ENCODE data around the gene CUL3. TPM values are rescaled to one million over a fixed set of nuclear protein-coding genes. Genes with fewer than 3 reads are reported as not detected.
"Not testable (repeated sequence)": the region's sequence is repeated elsewhere in the genome, so short reads cannot be mapped to it uniquely, and the experiment has no call there.

CUL3 gene
- 10 to 100 TPM; 29.4 to 65.2 (median 40.3) TPM for polyA plus RNA-seq (ENCODE audit: low read depth in 6 of 6)

GRCh38 chr2:224585211-224586088, at the start of gene CUL3:
Gene CUL3 (minus strand): TSS chr2:224585363. CDS start chr2:224585009, 354 bp downstream.
- no peaks in the 10 kb centered on the region for H3K36me3 Mint-ChIP-seq
- peak within 1 kb of the TSS; percentile 97 to 98 (median 97) for H3K27ac Mint-ChIP-seq
- H3K9me3 Mint-ChIP-seq = no peaks in the 10 kb centered on the region
- H3K4me3 Mint-ChIP-seq = peak within 1 kb of the TSS; percentile 95 to 99 (median 98)
- peak; percentile 78 to 79 for ATAC-seq (ENCODE audit: low read depth in 2 of 2)
- peak; percentile 99 for DNase-seq
- H3K27me3 Mint-ChIP-seq = no peaks in the 10 kb centered on the region
- H3K4me1 Mint-ChIP-seq = peaks cover 22 to 43% (median 25%) of the 10 kb centered on the region in 3 donors

- Mint-ChIP-seq H3K36me3 (no peaks in the 10 kb centered on the region), H3K27me3 (no peaks in the 10 kb centered on the region), H3K9me3 (peaks cover 0 to under 1% (median 0%) of the 10 kb centered on the region in 7 donors), H3K27ac (no peak overlapping the region), H3K4me3 (no peak overlapping the region), H3K4me1 (no peaks in the 10 kb centered on the region)
- ATAC-seq (ENCODE audit: low read depth in 2 of 2) (no peak), DNase-seq (no peak)
Observed at GRCh38 chr2:224630659-224631550, 45.7 kb upstream of the CUL3 start.

- no peak for ATAC-seq (ENCODE audit: low read depth in 2 of 2)
- no peaks in the 10 kb centered on the region for H3K36me3 Mint-ChIP-seq
- H3K27me3 Mint-ChIP-seq = no peaks in the 10 kb centered on the region
Observed at GRCh38 chr2:224628416-224628815, 43.3 kb upstream of the CUL3 start.

GRCh38 chr2:224626735-224627134, 41.6 kb upstream of the CUL3 start:
- Mint-ChIP-seq H3K27ac (peak overlapping the region in 1 of 6 donors; percentile 91), H3K4me3 (no peak overlapping the region), H3K4me1 (no peaks in the 10 kb centered on the region), H3K36me3 (no peaks in the 10 kb centered on the region), H3K27me3 (no peaks in the 10 kb centered on the region), H3K9me3 (peaks cover 0 to 2% (median 0%) of the 10 kb centered on the region in 7 donors)
- DNase-seq (no peak), ATAC-seq (ENCODE audit: low read depth in 2 of 2) (no peak)

More at GRCh38 chr2:224628416-224628815, 43.3 kb upstream of the CUL3 start:
- Mint-ChIP-seq H3K4me1 (no peaks in the 10 kb centered on the region), H3K4me3 (no peak overlapping the region), H3K27ac (peak overlapping the region in 3 of 6 donors; percentile 8 to 49 (median 34)), H3K9me3 (no peaks in the 10 kb centered on the region)
- no peak for DNase-seq

- H3K4me1 Mint-ChIP-seq = no peaks in the 10 kb centered on the region
Observed at GRCh38 chr2:224613543-224614286, 28.6 kb upstream of the CUL3 start.

GRCh38 chr2:224612578-224612977, 27.4 kb upstream of the CUL3 start:
- ATAC-seq (ENCODE audit: low read depth in 2 of 2) (no peak), DNase-seq (no peak)
- H3K4me1 Mint-ChIP-seq = no peaks in the 10 kb centered on the region
- H3K4me3 Mint-ChIP-seq = no peak overlapping the region
- no peaks in the 10 kb centered on the region for H3K9me3 Mint-ChIP-seq
- peaks cover 0 to 5% (median 0%) of the 10 kb centered on the region in 3 donors for H3K27me3 Mint-ChIP-seq
- peak overlapping the region in 1 of 6 donors; percentile 42 for H3K27ac Mint-ChIP-seq
- H3K36me3 Mint-ChIP-seq = no peaks in the 10 kb centered on the region

More at GRCh38 chr2:224613543-224614286, 28.6 kb upstream of the CUL3 start:
- peaks cover 3 to 7% of the 10 kb centered on the region in 2 donors for H3K36me3 Mint-ChIP-seq
- ATAC-seq (ENCODE audit: low read depth in 2 of 2) (no peak), DNase-seq (no peak)
- peaks cover 0 to 5% (median 4%) of the 10 kb centered on the region in 3 donors for H3K27me3 Mint-ChIP-seq
- H3K9me3 Mint-ChIP-seq = peaks cover 0 to 6% (median 4%) of the 10 kb centered on the region in 7 donors
- no peak overlapping the region for H3K27ac Mint-ChIP-seq
- H3K4me3 Mint-ChIP-seq = no peak overlapping the region

- DNase-seq (no peak), ATAC-seq (ENCODE audit: low read depth in 2 of 2) (no peak)
- Mint-ChIP-seq H3K4me1 (no peaks in the 10 kb centered on the region), H3K27me3 (peaks cover 0 to 5% (median 0%) of the 10 kb centered on the region in 3 donors), H3K9me3 (no peaks in the 10 kb centered on the region), H3K36me3 (no peaks in the 10 kb centered on the region), H3K27ac (no peak overlapping the region), H3K4me3 (no peak overlapping the region)
Observed at GRCh38 chr2:224611938-224612337, 26.8 kb upstream of the CUL3 start.

- H3K27ac Mint-ChIP-seq = peak overlapping the region in 1 of 6 donors; percentile 94
- H3K4me1 Mint-ChIP-seq = peaks cover under 1 to 3% (median under 1%) of the 10 kb centered on the region in 3 donors
- DNase-seq = no peak
Observed at GRCh38 chr2:224608104-224608503, 22.9 kb upstream of the CUL3 start.

GRCh38 chr2:224603746-224604500, 18.8 kb upstream of the CUL3 start:
- not testable (repeated sequence) for H3K36me3 Mint-ChIP-seq; H3K9me3 Mint-ChIP-seq; ATAC-seq (ENCODE audit: low read depth in 2 of 2); DNase-seq; H3K27me3 Mint-ChIP-seq; H3K27ac Mint-ChIP-seq
- Mint-ChIP-seq H3K4me3 (peak overlapping the region in 2 of 8 donors; percentile 7 to 45), H3K4me1 (peaks cover 9 to 12% (median 10%) of the 10 kb centered on the region in 3 donors)

More at GRCh38 chr2:224608104-224608503, 22.9 kb upstream of the CUL3 start:
- no peak overlapping the region for H3K4me3 Mint-ChIP-seq
- no peaks in the 10 kb centered on the region for H3K27me3 Mint-ChIP-seq
- peaks cover 0 to under 1% (median 0%) of the 10 kb centered on the region in 7 donors for H3K9me3 Mint-ChIP-seq
- no peak for ATAC-seq (ENCODE audit: low read depth in 2 of 2)
- H3K36me3 Mint-ChIP-seq = no peaks in the 10 kb centered on the region

- H3K27me3 Mint-ChIP-seq; H3K9me3 Mint-ChIP-seq; H3K36me3 Mint-ChIP-seq; ATAC-seq (ENCODE audit: low read depth in 2 of 2); DNase-seq: not testable (repeated sequence)
- Mint-ChIP-seq H3K27ac (peak overlapping the region; percentile 11 to 86 (median 46)), H3K4me1 (peaks cover 9 to 12% (median 10%) of the 10 kb centered on the region in 3 donors), H3K4me3 (peak overlapping the region; percentile 79 to 99 (median 91))
Observed at GRCh38 chr2:224602778-224603375, 17.7 kb upstream of the CUL3 start.

- H3K9me3 Mint-ChIP-seq = peaks cover 0 to 2% (median 0%) of the 10 kb centered on the region in 7 donors
- ATAC-seq (ENCODE audit: low read depth in 2 of 2) (no peak), DNase-seq (no peak)
- H3K27me3 Mint-ChIP-seq = no peaks in the 10 kb centered on the region
- no peaks in the 10 kb centered on the region for H3K36me3 Mint-ChIP-seq
- H3K4me1 Mint-ChIP-seq = peaks cover 9 to 12% (median 10%) of the 10 kb centered on the region in 3 donors
- H3K27ac Mint-ChIP-seq = no peak overlapping the region
- H3K4me3 Mint-ChIP-seq = peak overlapping the region in 1 of 8 donors; percentile 82
Observed at GRCh38 chr2:224601923-224602322, 16.8 kb upstream of the CUL3 start.

- DNase-seq = no peak
- no peak overlapping the region for H3K4me3 Mint-ChIP-seq
Observed at GRCh38 chr2:224598678-224599077, 13.5 kb upstream of the CUL3 start.

More at GRCh38 chr2:224598678-224599077, 13.5 kb upstream of the CUL3 start:
- no peaks in the 10 kb centered on the region for H3K36me3 Mint-ChIP-seq
- no peak for ATAC-seq (ENCODE audit: low read depth in 2 of 2)
- H3K4me1 Mint-ChIP-seq = peaks cover 14 to 16% (median 14%) of the 10 kb centered on the region in 3 donors
- H3K27me3 Mint-ChIP-seq = no peaks in the 10 kb centered on the region
- peaks cover 0 to 2% (median 0%) of the 10 kb centered on the region in 7 donors for H3K9me3 Mint-ChIP-seq
- no peak overlapping the region for H3K27ac Mint-ChIP-seq
